ENCODE results near the gene BTBD2.

BTBD2 gene

GRCh38 chr19:1985588-1986356, 29.7 kb downstream of the BTBD2 start:
- DNase-seq = no peak
- ATAC-seq = no peak

GRCh38 chr19:1984357-1984756, 31.2 kb downstream of the BTBD2 start:
- DNase-seq (no peak), ATAC-seq (no peak)

- no peak for DNase-seq
Measured at GRCh38 chr19:1981253-1981652, 34.3 kb downstream of the BTBD2 start.

GRCh38 chr19:1980809-1981181, 34.7 kb downstream of the BTBD2 start:
- ATAC-seq (no peak), DNase-seq (no peak)

More at GRCh38 chr19:1981253-1981652, 34.3 kb downstream of the BTBD2 start:
- no peak for ATAC-seq

GRCh38 chr19:1980091-1980808, 35.3 kb downstream of the BTBD2 start:
- DNase-seq = no peak
- ATAC-seq = no peak

- no peak for DNase-seq
- ATAC-seq = no peak
Measured at GRCh38 chr19:1979642-1980041, 35.9 kb downstream of the BTBD2 start.

- ATAC-seq (no peak), DNase-seq (no peak)
Measured at GRCh38 chr19:1979017-1979416, 36.5 kb downstream of the BTBD2 start.

- ATAC-seq (no peak), DNase-seq (no peak)
Measured at GRCh38 chr19:1978346-1978894, 37.1 kb downstream of the BTBD2 start.

- DNase-seq = no peak
Measured at GRCh38 chr19:1977120-1977519, 38.4 kb downstream of the BTBD2 start.

GRCh38 chr19:1975162-1975480, 40.4 kb downstream of the BTBD2 start:
- no peak for ATAC-seq
- no peak for DNase-seq

More at GRCh38 chr19:1977120-1977519, 38.4 kb downstream of the BTBD2 start:
- no peak for ATAC-seq

- DNase-seq (no peak), ATAC-seq (no peak)
Measured at GRCh38 chr19:1974381-1975161, 40.9 kb downstream of the BTBD2 start.

- no peak for DNase-seq
- no peak for ATAC-seq
Measured at GRCh38 chr19:1970806-1971502, 44.6 kb downstream of the BTBD2 start.

GRCh38 chr19:1970003-1970805, 45.3 kb downstream of the BTBD2 start:
- DNase-seq (no peak), ATAC-seq (no peak)

- no peak for ATAC-seq
- no peak for DNase-seq
Measured at GRCh38 chr19:1969176-1970002, 46.1 kb downstream of the BTBD2 start.

GRCh38 chr19:1968279-1969175, 47.0 kb downstream of the BTBD2 start:
- ATAC-seq = no peak

GRCh38 chr19:1967087-1967608, 48.4 kb downstream of the BTBD2 start:
- ATAC-seq (peak; percentile 53), DNase-seq (peak; percentile 29)

More at GRCh38 chr19:1968279-1969175, 47.0 kb downstream of the BTBD2 start:
- no peak for DNase-seq

- DNase-seq (no peak), ATAC-seq (no peak)
Measured at GRCh38 chr19:1962674-1963073, 52.8 kb downstream of the BTBD2 start.

- DNase-seq (no peak), ATAC-seq (no peak)
Measured at GRCh38 chr19:1961000-1961883, 54.3 kb downstream of the BTBD2 start.
